Adrenal gland (tissue), 5 donors: ENCODE measurements around the gene B3GNT8.
"Not testable (repeated sequence)": the region's sequence is repeated elsewhere in the genome, so short reads cannot be mapped to it uniquely, and the experiment has no call there.

ENCODE experiments used
- CTCF ChIP-seq, 6 experiments: fragments of 450-650 bp in 4 of 6; fragments of 200-600 bp in 2 of 6; sonication (generic) in 1 of 6; IDR thresholded peaks; 1 replicate in 5 of 6; 2 replicates in 1 of 6; pipeline versions ENCODE4 v1.5.1 to v1.8.0; 2016 to 2021; ENCODE audit warnings: antibody characterized with exemption in 6 of 6, mild to moderate bottlenecking in 2 of 6, moderate library complexity in 1 of 6
- POLR2A ChIP-seq, 2 donors: fragments of 450-650 bp; IDR thresholded peaks; one replicate each; pipeline ENCODE4 v1.6.1; 2017; ENCODE audit warnings: antibody characterized with exemption in 2 of 2, mild to moderate bottlenecking in 2 of 2, moderate library complexity in 1 of 2
- donor health status: DM: no; HTN: no; CAD: no.

GRCh38 chr19:41408846-41409245 is 18.3 kb downstream of the B3GNT8 start:
- not testable (repeated sequence) for TF ChIP-seq CTCF, POLR2A (IDR thresholded peaks at IDR 0.05)
